Nephron (organoid): ENCODE data around the gene HECTD1.

Source experiments
- H3K27ac Mint-ChIP-seq, 3 experiments: 2 replicates each; pipeline ENCODE4 v1.8.0; 2020; ENCODE audit warnings: mixed read lengths in 3 of 3, mild to moderate bottlenecking in 2 of 3, moderate library complexity in 1 of 3
- H3K27me3 Mint-ChIP-seq: 2 replicates; pipeline ENCODE4 v1.8.0; 2021; ENCODE audit warnings: low read depth, mild to moderate bottlenecking, moderate library complexity, mixed read lengths
- H3K36me3 Mint-ChIP-seq: 2 replicates; pipeline ENCODE4 v1.8.0; 2020; ENCODE audit warnings: low read depth, mixed read lengths
- H3K4me1 Mint-ChIP-seq: 2 replicates; pipeline ENCODE4 v1.8.0; 2020; ENCODE audit warnings: mixed read lengths
- H3K4me3 Mint-ChIP-seq, 3 experiments: 2 replicates each; pipeline ENCODE4 v1.8.0; 2020; ENCODE audit warnings: mild to moderate bottlenecking in 3 of 3, mixed read lengths in 3 of 3, moderate library complexity in 2 of 3
- H3K9me3 Mint-ChIP-seq: 2 replicates; pipeline ENCODE4 v1.8.0; 2020; ENCODE audit warnings: mixed read lengths
- CTCF ChIP-seq, 3 experiments: fragments of 200-600 bp; sonication (generic); IDR thresholded peaks; one replicate each; pipeline ENCODE4 v1.5.0; 2021; ENCODE audit warnings: antibody characterized with exemption in 3 of 3; ENCODE audit not compliant: unreplicated experiment in 3 of 3

Gene HECTD1

GRCh38 chr14:31080484-31080883 lies 127.1 kb downstream of the HECTD1 start:
- H3K36me3 Mint-ChIP-seq, result peaks cover 13% of the 10 kb centered on the region
- no peak overlapping the region for H3K4me3 Mint-ChIP-seq
- TF ChIP-seq CTCF (IDR thresholded peaks at IDR 0.05; ENCODE audit: unreplicated experiment in 3 of 3), result no peak
- H3K27ac Mint-ChIP-seq, result no peak overlapping the region
- H3K27me3 Mint-ChIP-seq, result no peaks in the 10 kb centered on the region
- H3K9me3 Mint-ChIP-seq, result peaks cover under 1% of the 10 kb centered on the region
- peaks cover 18% of the 10 kb centered on the region for H3K4me1 Mint-ChIP-seq

GRCh38 chr14:31080056-31080455 lies 127.5 kb downstream of the HECTD1 start:
- H3K9me3 Mint-ChIP-seq, result peaks cover 5% of the 10 kb centered on the region
- no peak for TF ChIP-seq CTCF (IDR thresholded peaks at IDR 0.05; ENCODE audit: unreplicated experiment in 3 of 3)
- no peak overlapping the region for H3K4me3 Mint-ChIP-seq
- peaks cover 18% of the 10 kb centered on the region for H3K4me1 Mint-ChIP-seq
- H3K27me3 Mint-ChIP-seq, result no peaks in the 10 kb centered on the region
- H3K27ac Mint-ChIP-seq, result no peak overlapping the region
- peaks cover 18% of the 10 kb centered on the region for H3K36me3 Mint-ChIP-seq

- Mint-ChIP-seq H3K27me3 (no peaks in the 10 kb centered on the region), H3K9me3 (peaks cover 5% of the 10 kb centered on the region), H3K4me3 (no peak overlapping the region), H3K36me3 (peaks cover 20% of the 10 kb centered on the region), H3K27ac (peak overlapping the region in 1 of 3 experiments; percentile 48), H3K4me1 (peaks cover 18% of the 10 kb centered on the region)
- no peak for TF ChIP-seq CTCF (IDR thresholded peaks at IDR 0.05; ENCODE audit: unreplicated experiment in 3 of 3)
Measured at GRCh38 chr14:31078766-31079165, 128.8 kb downstream of the HECTD1 start.

- Mint-ChIP-seq H3K27ac (no peak overlapping the region), H3K4me1 (peaks cover 13% of the 10 kb centered on the region), H3K36me3 (peaks cover 28% of the 10 kb centered on the region), H3K4me3 (no peak overlapping the region), H3K9me3 (peaks cover 5% of the 10 kb centered on the region), H3K27me3 (no peaks in the 10 kb centered on the region)
- TF ChIP-seq CTCF (IDR thresholded peaks at IDR 0.05; ENCODE audit: unreplicated experiment in 3 of 3), result no peak
Measured at GRCh38 chr14:31075144-31075543, 132.4 kb downstream of the HECTD1 start.

GRCh38 chr14:31071151-31071550 lies 136.4 kb downstream of the HECTD1 start:
- Mint-ChIP-seq H3K36me3 (peaks cover 28% of the 10 kb centered on the region), H3K9me3 (peaks cover 5% of the 10 kb centered on the region), H3K4me1 (peaks cover 6% of the 10 kb centered on the region)

More at GRCh38 chr14:31071151-31071550, 136.4 kb downstream of the HECTD1 start:
- H3K4me3 Mint-ChIP-seq, result no peak overlapping the region
- H3K27ac Mint-ChIP-seq, result no peak overlapping the region
- no peak for TF ChIP-seq CTCF (IDR thresholded peaks at IDR 0.05; ENCODE audit: unreplicated experiment in 3 of 3)
- H3K27me3 Mint-ChIP-seq, result no peaks in the 10 kb centered on the region
